HepG2 (cell line): Measurements from ENCODE around the gene IL17C. TPM values are rescaled to one million over a fixed set of nuclear protein-coding genes. Genes with fewer than 3 reads are reported as not detected.

Source experiments
- ATAC-seq: fragments of 200-7000 bp; cut with Tn5 transposase; 3 replicates; pipeline ENCODE4 v1.9.1; 2020; ENCODE audit warnings: mild to moderate bottlenecking, moderate library complexity
- BruUV-seq: library from RNA; stranded (reverse); fragments of 400-500 nt; replicated peaks from 2 replicates; lab custom pipeline; 2021; lab: Mats Ljungman, UMichigan
- CTCF ChIA-PET: fragments of 300-600 bp; formaldehyde crosslinking; extraction: SDS; loops from one replicate; lab custom pipeline; 2021; ENCODE audit warnings: low total read pairs, inconsistent platforms, low intra/inter-chr PET ratio; lab: Yijun Ruan, JAX
- POLR2A ChIA-PET: fragments of 350-600 bp; sonication (Branson Sonifier 250); formaldehyde crosslinking; loops from one replicate; lab custom pipeline; 2020; ENCODE audit warnings: antibody characterized with exemption, inconsistent platforms; lab: Yijun Ruan, JAX
- DNase-seq: peaks from one replicate; pipeline ENCODE4 v3.0.0-alpha.2; 2015; ENCODE audit warnings: low spot score
- FAIRE-seq: peaks from 3 replicates; lab custom pipeline; 2011; peaks lifted over from hg19 to GRCh38; lab: Jason Lieb, UNC
- H2AFZ ChIP-seq: one replicate; pipeline ENCODE4 v1.6.1; 2011; ENCODE audit warnings: low read length, inconsistent platforms
- H3K27ac ChIP-seq: fragments of 300-600 bp; 3 replicates; pipeline ENCODE4 v1.8.0; 2011; ENCODE audit warnings: mixed run types, mild to moderate bottlenecking, mixed read lengths, low read length, inconsistent platforms; ENCODE audit not compliant: insufficient read depth; ENCODE audit errors: extremely low read length
- H3K27me3 ChIP-seq, 2 experiments: fragments of 200-600 bp in 1 of 2; 2 replicates in 1 of 2; 3 replicates in 1 of 2; pipeline versions ENCODE4 v1.6.0 to v1.8.0; 2011; ENCODE audit warnings: low read length in 2 of 2, mild to moderate bottlenecking in 2 of 2, moderate library complexity in 2 of 2, inconsistent platforms in 1 of 2; ENCODE audit not compliant: insufficient read depth in 2 of 2, control insufficient read depth in 1 of 2
- H3K36me3 ChIP-seq, 2 experiments: fragments of 200-600 bp in 1 of 2; replicated peaks in 1 of 2; 2 replicates in 1 of 2; 3 replicates in 1 of 2; pipeline versions ENCODE4 v1.5.1 to v1.8.0; 2011; ENCODE audit warnings: low read length in 2 of 2, inconsistent platforms in 1 of 2; ENCODE audit not compliant: insufficient read depth in 2 of 2, control insufficient read depth in 1 of 2
- H3K4me1 ChIP-seq: 2 replicates; pipeline ENCODE4 v1.5.1; 2012; ENCODE audit warnings: low read length, inconsistent platforms; ENCODE audit not compliant: insufficient read depth
- H3K4me2 ChIP-seq: 2 replicates; pipeline ENCODE4 v1.6.0; 2011; ENCODE audit warnings: low read depth, low read length, inconsistent platforms
- H3K4me3 ChIP-seq, 3 experiments: fragments of 200-600 bp in 1 of 3; sonication (generic), shearing (Covaris generic) in 1 of 3; replicated peaks in 1 of 3; 2 replicates each; pipeline ENCODE4 v1.5.1; 2011 to 2016; ENCODE audit warnings: low read length in 3 of 3, inconsistent platforms in 2 of 3, low read depth in 2 of 3, mild to moderate bottlenecking in 2 of 3, control low read depth in 1 of 3, mixed read lengths in 1 of 3; ENCODE audit not compliant: insufficient read depth in 1 of 3
- H3K79me2 ChIP-seq: one replicate; pipeline ENCODE4 v1.6.1; 2011; ENCODE audit warnings: low read length, inconsistent platforms; ENCODE audit not compliant: insufficient read depth
- H3K9ac ChIP-seq: 2 replicates; pipeline ENCODE4 v1.6.0; 2011; ENCODE audit warnings: mild to moderate bottlenecking, low read depth, low read length, inconsistent platforms; ENCODE audit not compliant: insufficient read depth
- H3K9me3 ChIP-seq: 2 replicates; pipeline ENCODE4 v1.5.1; 2012; ENCODE audit warnings: mild to moderate bottlenecking, low read length
- H4K20me1 ChIP-seq: 2 replicates; pipeline ENCODE4 v1.6.0; 2011; ENCODE audit warnings: inconsistent platforms, mild to moderate bottlenecking, low read length, moderate library complexity; ENCODE audit not compliant: insufficient read depth
- ATF6 ChIP-seq: sonication (generic); formaldehyde crosslinking; conservative IDR thresholded peaks from 2 replicates; pipeline ENCODE4 v1.4.0; 2020; ENCODE audit warnings: missing genetic modification reagents
- DNMT3B ChIP-seq: conservative IDR thresholded peaks from 2 replicates; pipeline ENCODE4 v1.6.1; 2016; ENCODE audit warnings: missing biosample characterization, control low read depth
- ETS1 ChIP-seq: sonication (generic); formaldehyde crosslinking; IDR thresholded peaks from 2 replicates; pipeline ENCODE4 v1.4.0; 2020; ENCODE audit warnings: missing genetic modification reagents
- ETV6 ChIP-seq: sonication (generic); formaldehyde crosslinking; conservative IDR thresholded peaks from 2 replicates; pipeline ENCODE4 v1.4.0; 2020; ENCODE audit warnings: missing genetic modification reagents
- FOXM1 ChIP-seq: sonication (generic); formaldehyde crosslinking; IDR thresholded peaks from 2 replicates; pipeline ENCODE4 v1.5.0; 2020; ENCODE audit warnings: missing genetic modification reagents
- GPBP1L1 ChIP-seq: sonication (generic); formaldehyde crosslinking; IDR thresholded peaks from 2 replicates; pipeline ENCODE4 v1.5.0; 2020; ENCODE audit warnings: mild to moderate bottlenecking, missing genetic modification reagents
- HHEX ChIP-seq: IDR thresholded peaks from 2 replicates; pipeline ENCODE4 v1.6.1; 2016; ENCODE audit warnings: control low read depth
- HMG20A ChIP-seq: IDR thresholded peaks from 2 replicates; pipeline ENCODE4 v1.6.1; 2016; ENCODE audit warnings: borderline replicate concordance
- MBD4 ChIP-seq: IDR thresholded peaks from 2 replicates; pipeline ENCODE4 v1.6.1; 2012; ENCODE audit warnings: low read length, inconsistent platforms, borderline replicate concordance
- MED8 ChIP-seq: sonication (generic); formaldehyde crosslinking; IDR thresholded peaks from 2 replicates; pipeline ENCODE4 v1.8.1; 2023; ENCODE audit warnings: mild to moderate bottlenecking, missing genetic modification reagents; ENCODE audit not compliant: insufficient replicate concordance
- NR2C2 ChIP-seq: sonication (generic); formaldehyde crosslinking; IDR thresholded peaks from 2 replicates; pipeline ENCODE4 v1.4.0; 2020; ENCODE audit warnings: missing genetic modification reagents, mild to moderate bottlenecking, moderate library complexity, borderline replicate concordance
- ONECUT2 ChIP-seq: sonication (generic); formaldehyde crosslinking; IDR thresholded peaks from 2 replicates; pipeline ENCODE4 v1.4.0; 2020; ENCODE audit warnings: missing genetic modification reagents
- RFX3 ChIP-seq: IDR thresholded peaks from 2 replicates; pipeline ENCODE4 v1.6.1; 2016; ENCODE audit warnings: missing biosample characterization, missing genetic modification reagents
- RNF2 ChIP-seq: fragments of 450-650 bp; conservative IDR thresholded peaks from 2 replicates; pipeline ENCODE4 v1.6.1; 2016; ENCODE audit warnings: low read depth
- ZFP1 ChIP-seq: IDR thresholded peaks from 2 replicates; pipeline ENCODE4 v1.6.1; 2016
- ZKSCAN1 ChIP-seq: fragments of 150-350 bp; IDR thresholded peaks from 2 replicates; pipeline ENCODE4 v1.6.1; 2014; ENCODE audit warnings: low read length
- WGBS: methylation state at CpG from one replicate; pipeline ENCODE4 v1.1.6; 2017; ENCODE audit warnings: low lambda C conversion rate; 5-methylcytosine and 5-hydroxymethylcytosine counted together
- in situ Hi-C: cut with HindIII; loops from 2 replicates; pipeline ENCODE4 v1.10.0; 2017; ENCODE audit warnings: low pct_unique_long_range_greater_than_20kb; ENCODE audit not compliant: extremely low pct_ligation_motif_present
- intact Hi-C: fragments of 100-400 bp; cut with micrococcal nuclease; formaldehyde crosslinking; loops from one replicate; pipeline ENCODE4 v1.10.0; 2022; ENCODE audit not compliant: unreplicated experiment
- polyA plus RNA-seq, 8 experiments: library from polyadenylated mRNA; depleted of rRNA in 3 of 8; stranded (reverse) in 7 of 8; unstranded in 1 of 8; fragments of >200 nt; fragmentation: Illumina TruSeq in 4 of 8; extraction: Trizol in 4 of 8; gene quantifications; 2 replicates each; pipeline versions ENCODE4 v1.2.1 to v1.2.3, GENCODE V29; 2011 to 2016; ENCODE audit warnings: low read depth in 4 of 8, missing spikeins in 1 of 8, mixed read lengths in 1 of 8; ENCODE audit not compliant: insufficient read depth in 1 of 8
- total RNA-seq, 5 experiments: library from RNA; depleted of rRNA; stranded (reverse); fragments of >200 nt; fragmentation: Illumina TruSeq; extraction: Trizol; gene quantifications; 2 replicates each; pipeline ENCODE4 v1.2.3, GENCODE V29; 2016; ENCODE audit warnings: low read depth in 1 of 5

IL17C gene
- total and polyA plus RNA-seq, 2 of the 13 experiments (the other 11 are each of a cell fraction or from before 2014, with no cell fraction given) = not detected

GRCh38 chr16:88652762-88653063 lies 14.3 kb downstream of the IL17C start (continued):
- TF ChIP-seq ETS1 (CRISPR knock-in tag) = no peak
- TF ChIP-seq NR2C2 (CRISPR knock-in tag) = no peak
- TF ChIP-seq ONECUT2 (CRISPR knock-in tag) = no peak
- no peak for TF ChIP-seq HHEX
- no peak for TF ChIP-seq RFX3 (CRISPR knock-in tag)
- TF ChIP-seq ATF6 (CRISPR knock-in tag) = no peak
- TF ChIP-seq ZFP1 = no peak
- TF ChIP-seq GPBP1L1 = no peak
- no peak for TF ChIP-seq ZKSCAN1

- 96% methylated on average over 8 of the region's 13 CpGs for WGBS
- ATAC-seq (no peak), DNase-seq (no peak), FAIRE-seq (no peak)
- no peak overlapping the region for H3K4me2 ChIP-seq
- peaks cover 16% of the 10 kb centered on the region; the same call in 1 of the 2 replicates for H4K20me1 ChIP-seq
- H3K27me3 ChIP-seq = no peaks in the 10 kb centered on the region
- TF ChIP-seq FOXM1 (CRISPR knock-in tag) = no peak
- TF ChIP-seq DNMT3B (CRISPR knock-in tag) = no peak
- TF ChIP-seq MED8 (CRISPR knock-in tag) = no peak
- TF ChIP-seq ETV6 (CRISPR knock-in tag) = no peak
- no peak for TF ChIP-seq HMG20A (CRISPR knock-in tag)
- TF ChIP-seq RNF2 = no peak
- TF ChIP-seq MBD4 = no peak
- H3K9ac ChIP-seq = no peak overlapping the region
- no peak overlapping the region for H3K4me3 ChIP-seq
- no peak overlapping the region for H3K27ac ChIP-seq
- intact Hi-C loops = loop anchor here (5.0 kb wide), 1 partner anchor 56 kb away; no protein-coding TSS in a partner anchor
- peaks cover 27% of the 10 kb centered on the region for H3K4me1 ChIP-seq
- in situ Hi-C loops = no loop called here
- ChIA-PET CTCF (no interaction called here), POLR2A (interaction anchor here (5.2 kb wide), 1 partner anchor 10 kb away, joined by 51 read pairs; the partner anchor contains the start of gene MVD)
- H2AFZ ChIP-seq = no peak overlapping the region
- no TSS peak for BruUV-seq
- no peaks in the 10 kb centered on the region for H3K9me3 ChIP-seq
- H3K36me3 ChIP-seq = peaks cover 10 to 42% of the 10 kb centered on the region in 2 experiments
- H3K79me2 ChIP-seq = peaks cover 32% of the 10 kb centered on the region
Observed at GRCh38 chr16:88653101-88653500, 14.7 kb downstream of the IL17C start.
